PC-9 (cell line): ENCODE results near the gene INSR. TPM values are rescaled to one million over a fixed set of nuclear protein-coding genes. Genes with fewer than 3 reads are reported as not detected.

ENCODE experiments used
- BruUV-seq: library from RNA; stranded (reverse); fragments of 400-500 nt; replicated peaks from 2 replicates; lab custom pipeline; 2021; lab: Mats Ljungman, UMichigan
- CTCF ChIA-PET: fragments of 300-600 bp; sonication (Branson Sonifier 250); formaldehyde crosslinking; loops from one replicate; lab custom pipeline; 2022; ENCODE audit warnings: antibody characterized with exemption; lab: Charles Lee
- POLR2A ChIA-PET: fragments of 300-600 bp; sonication (Branson Sonifier 250); formaldehyde crosslinking; loops from one replicate; lab custom pipeline; 2022; ENCODE audit warnings: antibody characterized with exemption; ENCODE audit not compliant: unreplicated experiment; lab: Charles Lee
- DNase-seq, 2 experiments: peaks; one replicate each; pipeline versions ENCODE4 v3.0.0 to v3.0.0-alpha.2; 2015 to 2022; ENCODE audit warnings: mixed read lengths in 1 of 2
- H2AFZ ChIP-seq: fragments of 200-600 bp; sonication (generic); 2 replicates; pipeline ENCODE4 v1.8.1; 2017; ENCODE audit warnings: antibody characterized with exemption
- H3F3A ChIP-seq: fragments of 200-600 bp; sonication (generic); 2 replicates; pipeline ENCODE4 v1.8.1; 2017; ENCODE audit warnings: antibody characterized with exemption, mild to moderate bottlenecking, low read depth; ENCODE audit not compliant: insufficient read depth
- H3K27ac ChIP-seq: fragments of 200-600 bp; sonication (generic); 2 replicates; pipeline ENCODE4 v1.6.1; 2016; ENCODE audit warnings: mixed run types
- H3K27me3 ChIP-seq: fragments of 200-600 bp; sonication (generic); 2 replicates; pipeline ENCODE4 v1.6.1; 2016; ENCODE audit warnings: low read depth, mixed run types; ENCODE audit not compliant: insufficient read depth
- H3K36me3 ChIP-seq: fragments of 200-600 bp; sonication (generic); 2 replicates; pipeline ENCODE4 v1.6.1; 2016; ENCODE audit warnings: low read depth, mixed run types
- H3K4me1 ChIP-seq: fragments of 200-600 bp; sonication (generic); replicated peaks from 2 replicates; pipeline ENCODE4 v1.6.1; 2016; ENCODE audit warnings: mixed run types; ENCODE audit not compliant: insufficient read depth
- H3K4me2 ChIP-seq: fragments of 200-600 bp; sonication (generic); 2 replicates; pipeline ENCODE4 v1.6.1; 2017; ENCODE audit warnings: mixed run types
- H3K4me3 ChIP-seq: fragments of 200-600 bp; sonication (generic); 2 replicates; pipeline ENCODE4 v1.6.1; 2016; ENCODE audit warnings: mixed run types
- H3K79me2 ChIP-seq: fragments of 200-600 bp; sonication (generic); 2 replicates; pipeline ENCODE4 v1.6.1; 2017; ENCODE audit warnings: low read depth, mixed run types
- H3K9me2 ChIP-seq: fragments of 200-600 bp; sonication (generic); 2 replicates; pipeline ENCODE4 v1.8.1; 2017; ENCODE audit warnings: mild to moderate bottlenecking; ENCODE audit not compliant: insufficient read depth
- H3K9me3 ChIP-seq: fragments of 200-600 bp; sonication (generic); 2 replicates; pipeline ENCODE4 v1.8.1; 2016; ENCODE audit warnings: low read depth; ENCODE audit not compliant: insufficient read depth
- H4K20me1 ChIP-seq: fragments of 200-600 bp; sonication (generic); 2 replicates; pipeline ENCODE4 v1.8.1; 2017; ENCODE audit not compliant: insufficient read depth
- CTCF ChIP-seq: fragments of 200-600 bp; sonication (generic); conservative IDR thresholded peaks from 2 replicates; pipeline ENCODE4 v1.6.1; 2017; ENCODE audit warnings: mixed run types, antibody characterized with exemption, mild to moderate bottlenecking, moderate library complexity
- EZH2 ChIP-seq: fragments of 200-600 bp; sonication (generic); IDR thresholded peaks from 2 replicates; pipeline ENCODE4 v1.8.0; 2017; ENCODE audit warnings: antibody characterized with exemption, low read depth
- intact Hi-C: fragments of 100-400 bp; cut with micrococcal nuclease; formaldehyde crosslinking; loops from one replicate; pipeline ENCODE4 v1.10.0; 2022; ENCODE audit not compliant: unreplicated experiment
- total RNA-seq: library from RNA; stranded (reverse); gene quantifications from 2 replicates; pipeline ENCODE4 v1.2.3, GENCODE V29; 2021

The INSR gene
- total RNA-seq, 1 experiment from 2014 or later, result 9.3 TPM

DNA sequence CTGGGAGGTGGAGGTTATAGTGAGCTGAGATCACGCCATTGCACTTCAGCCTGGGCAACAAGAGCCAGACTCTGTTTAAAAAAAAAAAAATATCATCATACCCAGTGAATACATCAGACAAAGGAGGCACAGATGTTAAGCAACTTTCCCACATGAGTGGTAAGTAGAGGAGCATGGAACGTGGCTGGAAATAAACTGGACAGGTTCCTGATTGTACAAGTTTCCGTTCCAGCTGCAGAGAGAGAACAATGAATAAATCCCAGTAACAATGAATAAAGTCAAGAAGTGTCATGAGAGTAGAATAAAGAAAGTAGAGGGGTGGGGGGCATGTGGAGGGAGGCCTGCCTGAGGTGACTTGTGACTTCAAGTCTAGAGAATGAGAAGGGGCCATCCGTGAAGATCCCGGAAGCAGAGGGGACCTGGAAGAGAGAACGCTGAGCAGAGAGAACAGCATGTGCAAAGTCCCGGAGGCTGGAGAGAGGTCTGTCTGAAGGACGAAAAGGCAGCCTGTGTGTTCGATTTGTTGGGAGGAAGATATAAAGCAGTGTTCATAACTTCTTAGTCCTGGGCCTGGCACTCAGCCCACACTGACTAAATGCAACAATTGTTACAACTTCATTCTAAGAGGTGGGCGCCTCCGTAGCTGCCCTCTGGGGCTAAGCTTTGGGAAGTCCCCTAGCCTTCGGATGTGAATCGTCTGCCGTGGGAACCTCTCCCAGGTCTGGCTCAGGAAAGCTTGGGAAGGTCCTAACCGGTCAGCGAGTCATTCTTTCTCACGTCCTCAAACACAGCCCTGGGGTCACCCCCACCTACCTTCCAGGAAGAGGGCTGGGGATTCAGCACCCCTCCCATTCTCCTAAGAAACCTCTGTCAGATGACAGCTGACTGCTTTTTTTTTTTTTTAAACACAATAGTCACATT lies 39.2 kb upstream of the INSR start:
- ChIA-PET POLR2A (interaction anchor here (0.7 kb wide), 1 partner anchor 234 kb away, joined by 6 read pairs; no protein-coding TSS in a partner anchor), CTCF (no interaction called here)
- Histone ChIP-seq H3K9me3 (no peaks in the 10 kb centered on the region), H3K27ac (no peak overlapping the region), H4K20me1 (no peaks in the 10 kb centered on the region), H3K79me2 (no peaks in the 10 kb centered on the region), H3K4me3 (no peak overlapping the region), H3K9me2 (no peaks in the 10 kb centered on the region), H2AFZ (no peak overlapping the region), H3K4me2 (no peak overlapping the region), H3K4me1 (no peaks in the 10 kb centered on the region), H3F3A (no peaks in the 10 kb centered on the region), H3K36me3 (no peaks in the 10 kb centered on the region), H3K27me3 (no peaks in the 10 kb centered on the region)
- no peak for DNase-seq
- no TSS peak for BruUV-seq
- intact Hi-C loops, result no loop called here
- no peak for TF ChIP-seq EZH2
- TF ChIP-seq CTCF, result no peak

DNA sequence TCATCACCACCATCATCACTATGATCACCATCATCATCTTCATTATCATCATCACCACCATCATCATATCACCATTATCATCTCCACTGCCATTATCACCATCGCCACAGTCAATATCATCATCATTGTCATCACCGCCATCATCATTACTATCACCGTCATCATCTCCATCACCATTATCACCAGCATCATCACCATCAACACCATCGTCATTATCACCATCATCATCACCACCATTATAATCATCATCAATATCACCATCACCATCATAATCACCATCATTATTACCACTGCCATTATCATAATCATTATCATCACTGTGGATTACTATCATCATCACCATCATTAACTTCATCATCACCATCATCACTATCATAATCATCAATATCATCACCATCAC lies 37.2 kb upstream of the INSR start:
- Histone ChIP-seq H3K36me3 (no peaks in the 10 kb centered on the region), H3K27ac (no peak overlapping the region), H2AFZ (no peak overlapping the region), H3K4me2 (no peak overlapping the region), H3K27me3 (no peaks in the 10 kb centered on the region), H3K4me3 (no peak overlapping the region), H3K79me2 (no peaks in the 10 kb centered on the region), H3K4me1 (no peaks in the 10 kb centered on the region), H4K20me1 (no peaks in the 10 kb centered on the region), H3K9me3 (no peaks in the 10 kb centered on the region), H3F3A (no peaks in the 10 kb centered on the region), H3K9me2 (no peaks in the 10 kb centered on the region)
- POLR2A ChIA-PET, result no interaction called here
- intact Hi-C loops, result no loop called here
- CTCF ChIA-PET, result no interaction called here
- TF ChIP-seq EZH2 (no peak), CTCF (no peak)
- no peak for DNase-seq
- no TSS peak for BruUV-seq

DNA sequence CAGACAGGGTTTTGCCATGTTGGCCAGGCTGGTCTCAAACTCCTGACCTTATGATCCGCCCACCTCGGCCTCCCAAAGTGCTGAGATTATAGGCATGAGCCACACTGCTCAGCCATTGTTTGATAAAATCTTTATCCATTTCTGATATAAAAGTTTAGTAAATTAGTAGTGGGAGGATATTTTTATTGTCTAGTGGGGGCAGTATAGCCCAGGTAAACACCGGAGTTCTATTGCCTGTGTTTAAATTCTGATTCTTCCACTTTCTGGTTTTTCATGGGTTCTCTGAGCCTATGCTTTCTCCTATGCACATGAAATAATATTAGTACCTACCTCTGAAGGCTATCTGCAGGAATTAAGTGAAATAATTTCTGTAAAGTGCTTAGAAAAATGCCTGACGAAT lies 34.4 kb upstream of the INSR start:
- Histone ChIP-seq H2AFZ (no peak overlapping the region), H3K27ac (no peak overlapping the region), H3K9me2 (no peaks in the 10 kb centered on the region), H3K4me3 (no peak overlapping the region), H3K4me1 (no peaks in the 10 kb centered on the region), H3K9me3 (no peaks in the 10 kb centered on the region), H3K4me2 (no peak overlapping the region), H4K20me1 (no peaks in the 10 kb centered on the region), H3K79me2 (no peaks in the 10 kb centered on the region), H3K36me3 (no peaks in the 10 kb centered on the region), H3K27me3 (no peaks in the 10 kb centered on the region), H3F3A (no peaks in the 10 kb centered on the region)
- ChIA-PET POLR2A (interaction anchor here (0.6 kb wide), 1 partner anchor 44 kb away, joined by 3 read pairs; no protein-coding TSS in a partner anchor), CTCF (interaction anchor here (0.6 kb wide), 1 partner anchor 7 kb away, joined by 5 read pairs; no protein-coding TSS in a partner anchor)
- no TSS peak for BruUV-seq
- no peak for TF ChIP-seq CTCF
- no peak for DNase-seq
- intact Hi-C loops, result no loop called here
